HG02938 (cell line): ENCODE results near the gene AHDC1.

Experiments used
- ATAC-seq: cut with Tn5 transposase; IDR thresholded peaks from one replicate; pipeline ENCODE4 v1.9.1; 2021; ENCODE audit warnings: mild to moderate bottlenecking, moderate library complexity; ENCODE audit not compliant: unreplicated experiment

The AHDC1 gene

GRCh38 chr1:27599605-27600497 lies 4.1 kb downstream of the AHDC1 start:
- no peak for ATAC-seq

DNA sequence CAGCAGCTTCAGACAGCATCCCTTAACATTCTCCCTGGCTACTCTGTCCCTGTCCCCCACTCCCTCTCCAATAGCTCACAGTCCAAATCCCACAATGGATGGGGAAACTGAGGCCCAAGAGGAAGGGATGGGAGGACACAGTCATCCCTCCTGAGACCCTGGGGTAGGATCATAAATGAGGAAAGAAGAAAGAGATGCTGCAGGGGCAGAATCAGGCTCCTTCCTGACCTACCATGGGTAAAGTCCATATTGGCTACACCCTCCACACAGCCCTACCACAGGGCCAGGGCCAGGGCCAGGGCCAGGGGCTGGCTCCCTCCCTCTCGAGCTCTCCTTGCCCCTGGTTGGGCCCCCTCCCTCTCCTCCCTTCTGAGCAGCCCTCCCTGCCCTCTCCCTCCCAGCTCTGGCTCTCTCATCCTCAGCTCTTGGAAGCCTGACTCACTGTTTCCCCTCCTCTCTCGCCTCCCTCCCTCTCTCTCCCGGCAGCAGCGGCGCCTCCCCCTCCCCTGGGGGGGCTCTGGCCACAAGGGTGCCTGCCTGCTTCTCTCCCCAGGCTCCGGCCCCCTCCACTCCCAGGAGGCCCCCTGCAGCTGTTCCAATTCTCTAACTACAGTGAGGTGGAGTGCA lies 4.9 kb downstream of the AHDC1 start:
- no peak for ATAC-seq

GRCh38 chr1:27598295-27598687 lies 5.7 kb downstream of the AHDC1 start:
- ATAC-seq = no peak

- ATAC-seq = no peak
These were observed 6.2 kb downstream of the AHDC1 start for GRCh38 chr1:27597516-27598294.

DNA sequence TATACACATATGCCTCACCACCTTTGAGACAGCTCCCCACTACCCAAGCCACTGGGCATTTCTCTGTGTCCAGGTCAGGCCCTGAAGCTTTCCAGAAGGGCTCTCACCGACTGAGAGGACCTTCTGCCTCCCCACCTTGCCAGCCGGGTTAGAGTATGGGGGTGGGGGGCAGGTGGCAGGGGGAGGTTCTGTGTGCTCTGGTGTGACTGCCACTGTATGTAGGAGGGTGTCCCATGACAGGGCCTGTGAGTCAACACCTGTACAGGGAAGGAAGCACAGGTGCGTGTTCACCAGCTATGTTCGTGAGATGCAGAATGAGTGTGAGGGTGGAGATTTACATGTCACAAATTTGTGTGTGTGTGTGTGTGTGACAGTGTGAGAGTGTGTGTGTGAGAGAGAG lies 7.0 kb downstream of the AHDC1 start:
- no peak for ATAC-seq

DNA sequence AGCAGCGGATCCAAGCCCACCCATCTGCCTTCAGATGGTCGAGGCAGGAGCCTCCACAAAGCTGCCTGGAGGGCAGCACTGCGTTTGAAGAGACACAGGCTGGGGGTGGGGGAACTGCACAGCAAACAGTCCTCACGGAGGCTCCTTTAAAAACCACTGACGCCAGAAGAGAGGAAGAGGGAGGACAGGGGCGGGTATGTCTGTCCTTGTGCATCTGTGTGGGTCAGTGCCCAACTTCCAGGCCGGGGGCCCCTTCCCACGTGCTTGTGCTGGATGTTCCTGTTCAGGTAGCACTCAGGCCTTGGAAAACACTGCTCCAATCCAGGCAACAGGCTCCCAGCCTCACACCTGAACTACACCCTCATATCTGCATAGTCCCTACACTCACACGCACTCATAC lies 7.7 kb downstream of the AHDC1 start:
- no peak for ATAC-seq

GRCh38 chr1:27595597-27595996 lies 8.3 kb downstream of the AHDC1 start:
- ATAC-seq = no peak

- ATAC-seq = no peak
These were observed 9.1 kb downstream of the AHDC1 start for GRCh38 chr1:27594564-27595510.

DNA sequence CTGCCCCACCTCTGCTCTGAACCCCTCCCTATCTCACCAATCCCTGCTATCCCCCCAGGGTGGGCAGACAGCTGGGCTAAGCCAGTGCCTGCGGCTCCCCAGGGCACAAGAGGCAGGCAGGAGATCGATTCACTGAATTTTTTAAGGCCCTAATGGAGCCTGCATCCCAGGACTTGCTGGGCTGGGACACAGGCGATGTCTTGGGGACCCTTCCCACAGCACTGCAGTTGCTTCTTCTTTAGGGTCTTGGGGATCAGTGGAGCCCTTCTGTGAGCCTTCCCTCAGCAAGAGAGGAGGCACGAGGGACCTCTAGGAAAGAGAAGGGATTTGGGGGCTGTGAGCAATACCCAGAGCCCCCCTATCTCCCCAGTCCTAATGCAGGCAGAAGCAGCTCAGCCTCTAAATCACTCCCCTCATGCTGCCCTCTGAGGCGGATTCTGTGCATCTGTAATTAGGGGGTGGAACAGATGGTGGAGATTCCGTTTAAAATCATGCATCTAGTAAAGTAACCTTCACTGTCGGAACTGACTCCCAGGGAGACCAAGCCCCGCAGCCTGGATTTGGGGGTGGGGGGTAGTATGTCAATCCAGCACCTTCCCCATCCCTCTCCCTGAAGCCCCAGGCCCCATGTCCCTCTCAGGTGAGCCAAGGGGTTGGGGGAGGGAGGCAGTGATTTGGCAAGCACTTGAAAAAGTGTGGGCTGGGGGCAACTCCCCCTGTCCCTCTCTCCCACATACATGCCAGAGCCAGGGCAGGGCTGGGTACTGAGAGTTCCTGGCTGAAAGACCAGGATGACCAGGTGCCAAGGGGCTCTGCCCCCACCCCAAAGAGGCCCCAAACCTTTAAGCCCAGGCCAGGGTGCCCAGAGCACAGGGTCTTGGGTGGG lies 10.0 kb downstream of the AHDC1 start:
- ATAC-seq = no peak

GRCh38 chr1:27592931-27593677 lies 10.8 kb downstream of the AHDC1 start:
- ATAC-seq = no peak

DNA sequence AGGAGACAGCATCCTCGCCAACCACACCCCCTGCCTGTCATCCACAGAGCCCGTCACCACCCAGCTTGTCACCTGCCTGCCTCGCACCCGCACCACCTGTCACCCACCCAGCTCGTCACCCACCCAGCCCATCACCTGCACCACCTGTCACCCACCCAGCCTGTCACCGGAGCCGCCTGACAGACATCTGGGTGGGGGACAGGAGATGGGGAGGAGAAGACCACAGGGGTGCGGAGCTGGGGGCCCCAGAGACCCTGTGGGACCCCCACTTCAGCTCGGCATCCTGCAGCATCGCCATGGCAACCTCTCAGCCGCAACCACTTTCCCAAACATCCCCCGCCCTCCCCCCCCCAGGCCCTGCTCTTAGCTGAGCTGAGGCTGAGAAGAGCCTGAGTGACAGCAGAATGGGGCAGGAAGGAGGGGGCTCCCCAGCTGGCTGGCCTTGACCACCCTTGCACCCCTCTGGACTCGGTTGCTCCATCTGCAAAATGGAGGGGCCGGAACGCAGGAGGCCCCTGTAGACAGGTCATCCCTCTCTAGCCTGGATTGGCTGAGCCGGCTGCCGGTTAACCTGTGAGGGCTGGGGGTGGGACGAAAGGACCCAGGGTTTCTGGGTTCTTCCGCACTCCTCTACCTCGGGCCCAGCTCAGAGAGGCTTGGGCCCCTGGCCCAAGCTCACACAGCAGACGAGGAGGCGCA lies 11.6 kb downstream of the AHDC1 start:
- no peak for ATAC-seq

GRCh38 chr1:27591622-27592021 lies 12.3 kb downstream of the AHDC1 start:
- ATAC-seq = no peak

GRCh38 chr1:27590917-27591508 lies 12.9 kb downstream of the AHDC1 start:
- ATAC-seq = no peak

- ATAC-seq = no peak
These were observed 14.0 kb downstream of the AHDC1 start for GRCh38 chr1:27589841-27590426.

- no peak for ATAC-seq
These were observed 14.5 kb downstream of the AHDC1 start for GRCh38 chr1:27589441-27589840.

- no peak for ATAC-seq
These were observed 15.4 kb downstream of the AHDC1 start for GRCh38 chr1:27588256-27589232.
